GM18517 (cell line): ENCODE measurements around the gene RIOK3.
A peak's percentile ranks its signal among the peaks of the same experiment; 100 is the strongest.
"Not testable (repeated sequence)": the region's sequence is repeated elsewhere in the genome, so short reads cannot be mapped to it uniquely, and the experiment has no call there.

ENCODE experiments used
- ATAC-seq: cut with Tn5 transposase; IDR thresholded peaks from one replicate; pipeline ENCODE4 v1.9.1; 2021; ENCODE audit warnings: mild to moderate bottlenecking, moderate library complexity; ENCODE audit not compliant: unreplicated experiment

The RIOK3 gene, protein sequence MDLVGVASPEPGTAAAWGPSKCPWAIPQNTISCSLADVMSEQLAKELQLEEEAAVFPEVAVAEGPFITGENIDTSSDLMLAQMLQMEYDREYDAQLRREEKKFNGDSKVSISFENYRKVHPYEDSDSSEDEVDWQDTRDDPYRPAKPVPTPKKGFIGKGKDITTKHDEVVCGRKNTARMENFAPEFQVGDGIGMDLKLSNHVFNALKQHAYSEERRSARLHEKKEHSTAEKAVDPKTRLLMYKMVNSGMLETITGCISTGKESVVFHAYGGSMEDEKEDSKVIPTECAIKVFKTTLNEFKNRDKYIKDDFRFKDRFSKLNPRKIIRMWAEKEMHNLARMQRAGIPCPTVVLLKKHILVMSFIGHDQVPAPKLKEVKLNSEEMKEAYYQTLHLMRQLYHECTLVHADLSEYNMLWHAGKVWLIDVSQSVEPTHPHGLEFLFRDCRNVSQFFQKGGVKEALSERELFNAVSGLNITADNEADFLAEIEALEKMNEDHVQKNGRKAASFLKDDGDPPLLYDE

DNA sequence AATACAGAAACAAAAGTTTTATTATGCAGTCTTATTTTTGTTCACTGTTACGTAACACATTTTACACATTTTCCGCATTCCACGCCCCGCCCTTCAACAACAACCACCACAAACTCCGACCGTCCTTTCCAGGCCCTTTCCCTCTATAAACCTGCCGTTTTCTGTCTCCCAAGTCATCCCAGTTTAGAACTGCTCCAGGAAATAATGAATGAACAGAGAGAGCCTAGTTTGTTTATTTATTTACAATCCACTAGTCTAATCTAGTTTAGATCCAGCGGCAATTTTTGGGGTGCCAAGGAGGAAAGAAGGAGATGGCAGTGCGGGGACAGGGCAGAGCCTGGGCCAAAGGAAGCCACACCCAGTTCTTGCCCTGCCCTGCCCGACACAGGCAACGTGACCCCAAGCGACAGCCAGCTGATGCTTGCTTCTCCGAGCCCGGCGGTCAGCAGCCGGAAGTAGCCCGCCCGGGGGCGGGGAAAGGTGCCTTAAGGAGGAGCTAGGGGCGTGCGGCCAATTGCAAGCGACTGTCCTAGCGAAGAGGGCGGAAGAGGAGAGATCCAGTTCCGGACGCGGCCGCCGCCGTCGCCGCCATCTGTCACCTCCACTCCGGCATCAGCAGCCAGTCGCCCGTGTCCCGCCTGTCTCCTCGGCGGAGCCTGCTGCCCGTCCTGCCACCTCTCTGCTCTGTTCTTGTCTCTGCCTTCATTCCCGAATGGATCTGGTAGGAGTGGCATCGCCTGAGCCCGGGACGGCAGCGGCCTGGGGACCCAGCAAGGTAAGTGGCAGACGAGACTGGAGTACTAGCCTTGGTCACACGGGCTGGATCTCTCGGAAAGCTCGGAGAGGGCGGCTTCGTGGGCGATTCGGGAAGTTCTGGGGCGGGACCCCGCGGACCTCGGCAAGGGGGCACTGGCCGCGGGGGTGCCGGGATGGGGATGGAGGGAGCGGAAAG lies at the start of gene RIOK3:
RIOK3 (plus strand) TSS at position 560 of the 952 bp plus-strand sequence; CDS start at position 713, 153 bp downstream.
- peak; percentile 94 for ATAC-seq

DNA sequence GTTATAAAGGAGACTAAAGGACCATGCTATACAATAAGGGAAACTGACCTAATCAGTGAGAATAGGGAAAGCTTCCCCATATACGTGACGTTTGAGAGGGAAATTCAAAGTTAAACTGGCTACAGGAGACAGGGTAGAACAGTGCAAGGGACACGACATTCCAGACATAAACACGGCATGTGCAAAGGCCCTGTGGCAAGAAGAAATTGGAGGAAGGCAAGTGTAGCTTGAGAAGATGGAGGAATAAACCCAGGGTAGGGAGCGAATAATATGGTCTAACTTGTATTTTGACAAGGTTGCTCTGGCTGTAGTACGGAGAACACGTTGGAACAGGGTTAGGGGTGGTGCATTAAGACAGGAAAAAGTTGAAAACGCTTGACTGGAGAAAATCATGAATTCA lies 49.8 kb upstream of the RIOK3 start:
- no peak for ATAC-seq

DNA sequence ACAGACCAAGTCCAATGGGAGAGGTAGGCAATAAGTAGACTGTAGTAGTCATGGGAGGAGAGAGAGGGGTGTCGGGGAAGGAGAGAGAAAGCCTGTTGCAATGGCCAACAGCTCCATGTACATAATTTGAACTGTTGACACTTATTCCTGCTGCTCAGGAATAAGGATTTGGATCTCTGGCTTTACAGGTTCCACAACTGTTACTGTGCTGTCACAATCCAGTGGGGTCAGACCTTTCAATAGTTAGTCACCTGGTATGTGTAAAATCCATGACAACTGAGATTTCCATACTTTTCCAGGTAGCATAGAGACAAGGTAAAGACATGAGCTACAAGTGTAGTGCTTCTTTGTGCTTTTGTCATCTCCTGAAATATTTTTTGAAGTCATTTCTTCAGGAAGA lies 47.5 kb upstream of the RIOK3 start:
- no peak for ATAC-seq

- ATAC-seq = no peak
These were observed 46.8 kb upstream of the RIOK3 start for GRCh38 chr18:23406271-23406787.

DNA sequence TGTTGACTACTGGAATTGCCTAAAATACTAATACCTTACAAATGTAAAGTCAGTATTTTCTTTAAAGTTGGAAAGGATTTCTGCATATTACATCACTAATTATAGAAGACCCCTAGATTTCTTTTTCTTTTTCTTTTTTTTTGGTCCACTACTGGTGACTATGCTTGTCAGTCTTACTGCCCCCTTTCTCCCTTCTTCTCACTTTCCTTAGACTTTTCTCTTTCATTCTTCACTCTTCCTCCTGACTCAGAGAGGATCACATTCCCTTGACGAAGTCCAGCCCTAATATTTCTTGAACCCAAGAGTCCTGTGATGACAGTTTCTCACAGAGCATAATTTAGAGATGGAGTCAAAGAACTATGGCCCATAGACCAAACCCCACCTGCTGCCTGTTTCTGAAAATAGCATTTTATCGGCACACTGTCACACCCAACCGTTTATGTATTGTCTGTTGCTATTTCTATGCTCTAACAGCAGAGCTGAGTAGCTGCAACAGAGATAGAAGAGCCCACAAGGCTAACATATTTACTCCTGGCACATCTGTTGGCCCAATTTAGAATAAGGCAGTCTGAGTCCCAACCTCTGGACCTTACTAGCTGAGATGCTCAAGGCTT lies 40.6 kb upstream of the RIOK3 start:
- no peak for ATAC-seq

DNA sequence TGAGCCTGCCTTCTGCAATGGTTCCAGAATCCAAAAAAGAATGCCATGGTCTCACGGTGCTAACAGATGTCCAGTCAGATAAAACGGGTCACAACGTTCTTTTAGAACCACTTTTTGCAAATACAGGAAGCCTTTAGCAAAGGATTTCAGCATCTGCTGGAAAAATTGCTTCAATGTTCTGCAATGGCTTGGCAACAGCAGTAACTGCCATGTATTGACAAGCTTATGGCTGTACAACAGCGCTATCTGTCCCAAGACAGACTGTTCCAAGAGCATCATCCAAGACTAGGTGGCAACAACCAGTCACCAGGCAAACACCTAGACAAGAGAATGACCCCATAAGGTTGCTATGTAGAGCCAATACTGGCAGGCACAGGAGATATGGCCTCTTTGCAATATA lies 37.6 kb upstream of the RIOK3 start:
- no peak for ATAC-seq

DNA sequence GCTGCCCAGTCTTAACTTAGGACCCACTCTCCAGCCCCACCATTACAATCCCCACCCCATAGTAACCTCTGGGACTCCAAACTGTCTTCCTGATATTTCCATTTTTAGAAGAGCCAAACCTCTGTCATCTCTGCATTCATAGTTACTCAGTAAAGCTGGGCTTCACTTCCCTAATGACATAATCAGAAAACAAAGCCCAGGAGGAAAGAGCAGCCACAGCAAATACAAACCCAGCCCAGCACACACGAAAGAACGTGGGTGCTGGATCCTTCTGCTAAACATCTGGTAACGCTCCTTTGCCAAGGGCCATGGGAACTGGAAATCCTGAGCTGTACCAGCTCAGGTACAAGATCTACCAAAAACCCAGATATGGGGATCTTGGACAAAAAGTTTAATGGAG lies 36.8 kb upstream of the RIOK3 start:
- ATAC-seq = no peak

DNA sequence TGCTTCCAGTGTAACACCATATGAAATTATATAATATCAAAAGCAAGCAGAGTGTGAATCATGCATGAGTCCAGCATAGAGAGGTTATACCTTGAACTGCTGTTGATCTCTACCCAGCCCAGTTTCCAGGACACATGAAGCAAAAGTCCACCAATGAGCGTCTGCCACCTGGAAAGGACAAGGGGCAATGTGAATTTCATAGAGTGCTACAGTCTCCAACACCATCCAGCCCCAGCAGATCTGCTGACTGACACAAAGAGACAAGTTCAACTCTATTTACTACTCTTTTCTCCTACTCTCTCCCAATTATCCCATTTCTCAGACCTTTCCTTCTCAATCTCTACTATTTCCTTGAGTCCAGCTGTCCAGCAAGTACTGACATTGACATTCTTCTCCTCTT lies 31.8 kb upstream of the RIOK3 start:
- no peak for ATAC-seq

DNA sequence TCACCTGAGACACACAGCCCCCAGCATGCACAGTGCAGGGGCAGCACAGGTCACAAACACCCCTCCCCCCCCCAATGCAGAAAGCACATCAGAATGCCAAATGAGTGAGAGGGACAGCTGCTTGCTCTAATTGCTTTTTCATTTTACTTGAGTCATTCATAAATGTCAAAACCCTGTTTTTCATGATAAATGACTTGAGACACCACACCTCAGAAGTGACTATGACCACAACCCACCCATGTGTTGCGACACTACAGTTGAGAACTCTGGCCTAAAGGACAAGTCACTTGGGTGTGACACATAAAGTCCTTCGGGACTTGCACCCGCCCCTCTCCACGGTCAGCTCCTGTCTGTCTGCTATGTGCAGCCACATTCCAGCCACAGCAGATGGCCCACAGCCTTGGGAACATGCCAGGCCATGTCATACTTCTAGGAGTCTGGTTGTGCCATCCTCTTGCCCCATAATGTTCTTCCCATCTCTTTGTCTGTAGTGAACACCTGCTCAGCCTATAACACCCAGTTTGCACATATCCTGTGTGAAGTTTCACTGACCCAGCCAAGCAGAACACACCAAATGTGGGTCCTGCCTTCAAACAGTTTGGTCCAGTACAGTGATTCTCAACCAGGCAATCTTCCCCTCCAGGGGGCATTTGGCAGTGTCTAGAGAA lies 30.2 kb upstream of the RIOK3 start:
- peak; percentile 84 for ATAC-seq

GRCh38 chr18:23424616-23425015 lies 28.5 kb upstream of the RIOK3 start:
- ATAC-seq = no peak

GRCh38 chr18:23428821-23429220 lies 24.3 kb upstream of the RIOK3 start:
- no peak for ATAC-seq

- not testable (repeated sequence) for ATAC-seq
These were observed 23.5 kb upstream of the RIOK3 start for GRCh38 chr18:23429538-23429937.

DNA sequence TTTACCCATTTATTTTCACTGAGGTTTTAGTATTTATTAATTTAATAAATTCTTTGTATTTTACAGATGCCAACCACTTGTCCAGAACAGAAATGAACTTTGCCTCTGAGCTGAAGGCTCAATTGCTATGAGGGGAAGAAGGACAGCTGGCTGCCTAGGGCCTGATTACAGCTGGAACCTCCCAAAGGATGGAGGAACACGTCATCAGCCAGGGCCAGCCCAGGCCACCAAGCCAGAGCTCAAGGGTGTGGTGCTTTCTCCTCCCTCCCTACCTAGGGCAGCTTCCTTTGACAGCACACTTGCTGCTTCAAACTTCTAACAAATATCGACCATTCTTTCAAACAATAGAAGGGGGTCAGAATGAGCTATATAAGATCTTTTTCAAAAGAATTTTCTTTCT lies 19.7 kb upstream of the RIOK3 start:
- no peak for ATAC-seq

DNA sequence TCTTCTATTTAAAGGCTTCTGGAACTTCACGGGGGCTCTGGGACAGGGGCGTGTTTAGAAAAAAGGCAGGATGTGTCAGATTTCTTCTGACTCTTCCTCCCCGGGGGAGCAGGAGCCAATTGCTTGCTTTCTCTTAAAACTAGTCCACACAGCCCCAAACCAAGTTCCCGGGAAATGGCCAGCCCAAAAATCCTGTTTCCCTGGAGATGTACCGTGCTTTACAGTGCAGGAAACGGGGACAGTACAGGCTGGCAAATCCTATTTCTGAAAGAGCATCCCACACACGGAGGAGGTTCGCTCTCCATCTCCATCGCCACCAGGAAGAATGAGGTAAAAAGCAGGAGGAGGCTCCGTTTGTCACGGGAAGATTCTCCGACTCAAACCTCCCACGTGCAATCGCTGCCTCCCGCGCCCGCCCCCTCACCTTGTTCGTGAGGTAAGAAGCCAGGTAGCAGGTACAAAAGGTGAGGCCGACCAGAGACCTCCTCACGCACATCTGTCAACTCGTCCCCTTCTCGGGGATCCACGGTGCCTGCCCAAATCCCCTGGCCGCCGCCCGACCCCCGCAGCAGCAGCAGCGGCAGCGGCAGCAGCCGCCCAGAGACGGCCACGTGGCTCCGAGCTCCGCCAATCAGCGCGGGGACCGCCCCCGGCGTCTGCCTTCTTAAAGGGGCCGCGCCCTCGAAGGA lies 15.6 kb upstream of the RIOK3 start:
- ATAC-seq = peak; percentile 88

- ATAC-seq = no peak
These were observed 15.1 kb upstream of the RIOK3 start for GRCh38 chr18:23438046-23438377.

DNA sequence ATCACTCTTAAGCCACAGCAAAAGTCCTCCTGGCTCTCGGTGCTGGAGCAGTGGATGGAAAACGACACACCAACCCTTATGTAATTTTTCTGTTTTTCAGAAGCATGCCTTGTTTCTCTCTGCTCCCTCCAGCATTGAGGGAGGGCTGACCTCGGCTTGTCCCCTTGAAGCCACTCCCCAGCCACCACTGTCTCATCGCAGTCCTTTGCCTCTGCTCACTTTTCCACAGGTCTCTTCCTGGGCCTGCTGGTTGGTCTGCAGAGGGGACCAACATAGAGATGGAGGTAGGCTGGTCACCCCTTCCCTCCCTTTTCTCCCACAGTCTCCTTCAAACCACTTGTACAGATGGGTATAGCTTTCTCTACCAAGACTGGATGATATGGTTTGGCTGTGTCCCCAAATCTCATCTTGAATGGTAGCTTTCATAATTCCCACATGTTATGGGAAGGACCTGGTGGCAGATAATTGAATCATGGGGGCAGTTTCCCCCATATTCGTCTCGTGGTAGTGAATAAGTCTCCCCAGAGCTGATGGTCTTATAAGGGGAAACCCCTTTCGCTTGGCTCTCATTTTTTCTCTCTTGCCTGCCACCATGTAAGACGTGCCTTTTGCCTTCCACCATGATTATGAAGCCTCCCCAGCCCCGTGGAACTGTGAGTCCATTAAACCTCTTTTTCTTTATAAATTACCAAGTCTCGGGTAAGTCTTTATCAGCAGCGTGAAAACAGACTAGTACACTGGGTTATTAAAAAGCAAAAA lies 14.3 kb upstream of the RIOK3 start:
- no peak for ATAC-seq

- no peak for ATAC-seq
These were observed 13.0 kb upstream of the RIOK3 start for GRCh38 chr18:23440131-23440530.

GRCh38 chr18:23442958-23443357 lies 10.1 kb upstream of the RIOK3 start:
- no peak for ATAC-seq

- ATAC-seq = no peak
These were observed 4.8 kb upstream of the RIOK3 start for GRCh38 chr18:23448291-23448690.
